NCI-H187 treated with DMSO at 0.1 percent for 48 hours (cell line): ENCODE data around the gene FGD4.
"Not testable (repeated sequence)": the region's sequence is repeated elsewhere in the genome, so short reads cannot be mapped to it uniquely, and the experiment has no call there.

Experiments
- DNase-seq: peaks from one replicate; lab custom pipeline; 2025; lab: John Stamatoyannopoulos, UW

The FGD4 gene

DNA sequence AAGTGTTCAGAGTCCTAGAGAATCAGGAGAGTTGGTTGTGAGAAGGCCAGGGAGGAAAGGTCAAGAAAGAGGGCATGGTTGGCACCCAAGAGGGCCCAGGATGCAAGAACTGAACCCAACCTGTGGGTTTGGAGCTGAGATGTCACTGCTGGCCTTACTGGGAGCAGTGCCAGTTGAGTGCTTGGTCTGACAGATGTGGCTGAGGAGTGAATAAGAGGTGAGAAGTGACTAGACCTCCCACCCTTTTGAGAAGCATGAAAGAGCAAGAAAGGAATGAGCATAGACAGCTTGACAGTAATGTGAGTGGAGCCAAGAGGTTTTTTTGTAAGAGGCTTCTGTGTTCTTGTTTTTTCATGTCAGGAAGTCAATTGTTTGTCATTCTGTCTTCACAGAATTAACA lies 95.3 kb downstream of the FGD4 start:
- DNase-seq: no peak

DNA sequence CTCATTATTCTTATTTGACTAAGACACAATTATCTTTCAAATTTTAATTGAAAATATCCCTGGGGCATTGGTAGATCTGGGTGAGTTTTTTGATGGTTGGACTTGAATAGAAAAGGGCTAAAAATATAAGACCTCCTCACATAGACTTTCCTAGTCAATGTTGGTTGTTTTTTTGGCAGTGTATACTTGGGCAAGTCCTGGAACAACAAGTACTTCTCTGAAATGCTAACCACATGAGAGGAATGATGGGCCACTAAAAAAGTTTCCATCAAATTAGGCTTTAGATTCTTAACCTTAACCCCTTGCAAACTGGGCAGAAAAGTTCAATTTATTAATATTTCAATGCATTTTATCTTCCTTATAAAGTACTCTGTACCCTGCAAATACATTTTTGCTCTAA lies 97.6 kb downstream of the FGD4 start:
- DNase-seq: no peak

DNA sequence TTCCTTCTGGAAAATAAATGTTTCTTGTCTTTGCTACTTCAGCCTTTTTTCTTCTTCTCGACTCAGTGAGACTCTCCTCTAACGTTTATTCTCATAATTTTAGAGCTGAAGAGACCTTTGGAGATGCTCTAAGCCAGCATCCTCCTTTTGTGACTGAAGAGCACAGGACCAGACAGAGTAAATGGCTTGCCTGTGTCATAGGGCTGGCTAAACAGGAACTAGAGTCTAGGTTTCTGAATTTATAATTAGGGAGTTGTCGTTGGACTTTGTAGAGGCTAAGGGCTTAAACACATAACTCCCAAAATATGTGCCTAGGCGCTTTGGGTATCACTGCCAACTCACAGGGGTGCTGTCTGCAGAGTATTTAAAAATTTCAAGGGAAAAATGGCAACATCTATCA lies 98.5 kb downstream of the FGD4 start:
- no peak for DNase-seq

GRCh38 chr12:32499048-32499447 lies 99.7 kb downstream of the FGD4 start:
- peak; percentile 40 for DNase-seq

GRCh38 chr12:32501835-32502333 lies 102.5 kb downstream of the FGD4 start:
- peak; percentile 85 for DNase-seq

DNA sequence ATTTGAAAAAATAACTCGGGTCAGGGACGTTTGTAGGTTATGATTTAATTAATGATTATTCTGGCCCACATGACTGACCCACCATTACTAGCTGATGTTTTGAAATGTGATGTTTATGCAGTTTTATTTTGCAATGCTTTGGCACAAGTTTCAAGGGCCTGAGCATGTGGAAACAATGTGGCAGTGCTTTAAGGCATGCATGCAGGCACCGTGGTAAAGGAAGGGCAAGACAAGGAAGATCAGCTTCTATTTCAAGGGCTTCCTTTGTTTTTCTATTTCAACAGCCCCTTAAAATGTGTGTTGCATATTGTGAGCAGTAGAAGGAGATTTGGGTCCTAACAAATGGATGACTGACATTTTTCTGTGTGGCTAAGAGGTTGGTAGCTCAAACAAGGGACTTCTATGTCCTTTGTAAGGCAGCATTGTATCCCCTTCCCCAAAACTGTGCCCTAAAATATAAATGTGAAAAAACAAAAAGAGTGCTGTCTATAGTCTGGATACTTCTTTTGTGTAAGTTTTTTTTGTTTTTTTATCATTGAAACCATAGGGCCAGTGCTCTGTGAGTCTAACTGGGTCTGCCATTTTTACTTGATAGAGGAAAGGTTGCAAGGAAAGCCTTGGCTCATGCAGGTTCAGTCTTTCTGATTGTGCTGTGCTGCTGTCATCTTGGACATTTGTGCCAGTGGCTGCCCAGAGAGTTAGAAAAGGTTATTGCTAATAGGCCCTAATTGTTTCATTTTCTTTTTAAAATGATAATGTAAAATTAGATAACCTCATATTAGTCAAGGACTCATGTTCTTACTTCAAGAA lies 103.5 kb downstream of the FGD4 start:
- no peak for DNase-seq

DNA sequence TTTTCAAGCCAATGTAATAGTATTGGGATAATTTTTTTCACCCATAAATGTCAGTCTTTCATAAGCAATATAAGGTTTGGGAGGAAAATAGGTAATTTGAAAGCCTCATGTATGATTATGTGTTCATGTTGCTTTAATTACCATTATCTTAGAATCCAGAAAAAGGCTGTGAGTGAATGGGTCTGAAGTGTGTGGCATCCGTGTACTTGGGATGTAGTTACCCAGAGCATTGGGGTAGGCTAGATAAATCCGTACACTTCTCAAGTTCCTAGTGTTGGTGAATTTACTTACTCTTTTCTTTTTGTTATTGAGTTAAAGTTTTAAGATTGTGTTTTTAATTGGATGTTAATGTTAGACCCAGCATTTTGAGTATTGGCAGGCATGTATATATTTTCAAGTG lies 104.4 kb downstream of the FGD4 start:
- no peak for DNase-seq

DNA sequence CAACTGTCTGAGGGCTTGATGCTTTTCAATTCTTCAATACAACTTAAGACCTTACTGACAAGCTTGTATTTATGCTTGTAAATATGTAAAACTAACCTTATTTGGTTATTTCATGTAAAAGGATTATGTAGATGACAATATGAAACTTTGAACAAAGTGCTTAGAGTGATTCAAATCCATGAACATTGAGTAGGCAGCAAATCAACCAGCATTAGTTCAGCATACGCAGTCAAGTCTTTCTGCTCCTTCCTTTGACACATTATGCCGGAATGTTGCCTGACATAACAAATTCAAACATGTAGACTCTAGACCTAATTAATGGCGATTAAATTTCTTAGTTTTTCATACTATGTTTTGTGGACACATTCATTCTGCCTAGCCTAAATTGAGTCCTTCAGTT lies 105.2 kb downstream of the FGD4 start:
- no peak for DNase-seq

DNA sequence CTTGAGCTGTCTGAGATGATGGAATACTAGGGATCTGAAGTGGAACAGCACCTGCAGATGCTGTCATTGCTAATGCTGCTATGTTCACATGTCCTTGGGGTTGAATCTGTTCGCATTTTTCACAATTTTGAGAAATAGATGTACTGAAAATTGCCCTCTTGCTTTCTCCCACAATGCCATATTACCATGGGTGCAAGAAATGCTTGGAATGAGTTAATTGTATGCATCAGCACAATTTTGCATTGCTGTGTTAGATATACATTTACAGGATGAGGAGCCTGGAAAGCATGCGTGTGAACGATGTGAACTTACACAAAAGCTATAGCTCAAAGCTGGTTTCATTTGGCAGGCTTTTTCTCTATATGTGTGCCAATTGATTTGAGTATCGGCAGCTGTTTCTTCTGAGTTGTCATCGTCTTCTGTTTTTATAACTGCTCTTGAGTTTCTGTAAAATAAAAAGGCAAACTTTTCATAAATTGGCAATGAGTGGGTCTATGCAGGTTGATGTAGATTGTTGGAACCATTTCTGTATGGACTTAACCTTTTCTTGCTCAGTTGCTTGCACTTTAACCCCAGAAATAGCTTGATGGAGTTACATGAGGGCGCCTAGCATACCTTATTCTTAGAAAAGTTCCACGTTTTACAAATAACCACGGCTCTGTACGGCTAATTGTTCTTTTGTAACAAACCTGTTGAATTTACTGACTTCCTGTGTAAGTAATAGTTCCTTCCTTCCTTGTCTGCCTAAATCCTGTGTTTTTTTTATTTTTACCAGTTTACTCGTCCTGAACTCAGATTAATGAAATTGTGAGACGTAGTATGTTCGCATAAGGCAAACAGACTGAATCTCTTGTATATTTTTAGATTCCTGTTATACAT lies 105.9 kb downstream of the FGD4 start:
- peak; percentile 40 for DNase-seq

DNA sequence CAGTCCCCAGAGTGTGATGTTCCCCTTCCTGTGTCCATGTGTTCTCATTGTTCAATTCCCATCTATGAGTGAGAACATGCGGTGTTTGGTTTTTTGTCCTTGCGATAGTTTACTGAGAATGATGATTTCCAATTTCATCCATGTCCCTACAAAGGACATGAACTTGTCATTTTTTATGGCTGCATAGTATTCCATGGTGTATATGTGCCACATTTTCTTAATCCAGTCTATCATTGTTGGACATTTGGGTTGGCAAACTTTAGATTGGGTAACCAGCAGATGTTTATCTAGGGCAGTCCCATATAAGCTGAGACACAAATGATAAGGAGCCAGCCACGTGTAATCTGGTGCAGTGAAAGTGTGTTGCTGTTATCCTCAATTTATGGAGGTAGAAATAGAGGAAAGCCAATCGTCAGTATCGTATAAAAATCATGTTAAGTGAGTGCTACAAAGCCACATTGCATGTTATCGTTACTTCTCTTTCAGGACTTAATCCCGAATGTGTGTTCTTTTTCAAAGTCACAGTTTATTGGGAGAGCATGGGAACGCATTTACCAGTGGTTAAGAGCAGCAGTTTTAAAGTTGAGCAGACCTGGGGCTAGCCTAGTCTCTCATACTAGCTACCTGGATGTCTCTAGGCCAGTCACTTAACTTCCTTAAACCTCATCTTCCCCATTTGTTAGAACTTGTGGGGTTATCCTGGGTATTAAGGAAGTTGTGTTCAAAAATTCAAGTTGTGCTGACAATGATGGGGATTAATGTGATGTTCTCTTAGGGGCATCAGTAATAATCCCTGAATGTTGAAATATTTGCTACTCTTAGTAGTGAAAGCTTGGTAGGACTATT lies 108.0 kb downstream of the FGD4 start:
- not testable (repeated sequence) for DNase-seq

DNA sequence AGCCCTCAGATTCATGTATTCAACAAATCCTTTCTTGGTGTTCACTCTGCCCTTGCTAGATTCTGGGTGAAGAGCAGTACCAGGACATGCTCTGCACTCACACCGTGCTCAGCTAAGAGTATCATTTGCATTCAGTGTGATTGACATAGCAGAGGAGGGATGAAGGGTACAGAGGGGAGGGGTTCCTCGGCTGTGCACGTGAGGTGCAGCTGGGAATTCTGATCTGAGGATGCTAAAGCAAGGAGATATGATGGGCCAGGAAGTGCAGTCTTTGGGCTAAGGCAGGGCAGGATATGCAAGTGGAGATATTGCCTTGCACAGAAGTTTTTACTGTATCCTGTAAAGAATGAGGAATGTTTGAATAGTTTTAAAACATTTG lies 108.6 kb downstream of the FGD4 start:
- no peak for DNase-seq

DNA sequence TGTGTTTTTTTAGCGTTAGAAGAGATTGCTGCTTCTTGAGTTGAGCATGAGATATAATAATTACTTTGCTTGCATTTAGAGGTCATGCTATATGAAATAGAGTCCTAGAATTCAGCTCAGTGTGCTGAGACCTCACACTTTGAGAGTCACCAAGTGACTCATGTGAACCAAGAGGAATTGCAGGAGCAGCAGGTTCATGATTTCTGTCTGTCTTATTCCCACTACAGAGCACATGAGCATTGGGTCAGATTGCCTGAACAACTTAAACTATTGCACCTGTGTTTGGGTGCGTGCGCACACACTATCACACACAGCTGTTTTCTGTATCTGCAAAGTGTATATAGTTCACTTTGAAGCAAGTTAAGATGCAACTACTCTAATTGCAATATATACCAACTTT lies 109.3 kb downstream of the FGD4 start:
- no peak for DNase-seq

- no peak for DNase-seq
Observed at GRCh38 chr12:32509328-32510091, 110.2 kb downstream of the FGD4 start.

GRCh38 chr12:32511976-32512375 lies 112.6 kb downstream of the FGD4 start:
- DNase-seq: not testable (repeated sequence)

DNA sequence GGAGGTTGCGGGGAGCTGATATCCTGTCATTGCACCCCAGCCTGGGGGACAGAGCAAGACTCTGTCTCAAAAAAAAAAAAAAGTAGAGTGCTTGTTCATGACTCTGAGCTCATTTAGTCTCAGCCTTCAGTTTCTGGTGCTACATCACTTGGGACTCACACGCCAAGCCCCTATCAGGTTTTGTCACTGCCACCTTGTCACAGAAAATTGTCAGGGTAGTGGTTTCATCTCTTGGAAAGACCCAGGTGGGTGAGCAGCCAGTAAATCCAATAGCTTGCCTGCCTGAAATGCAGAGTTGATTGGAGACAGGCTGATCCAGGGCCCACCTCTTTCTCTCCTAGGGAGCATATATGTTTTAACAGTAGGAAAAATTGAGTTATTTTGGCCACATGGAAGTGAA lies 113.0 kb downstream of the FGD4 start:
- no peak for DNase-seq

- DNase-seq: no peak
Observed at GRCh38 chr12:32512910-32513309, 113.6 kb downstream of the FGD4 start.

GRCh38 chr12:32515137-32515873 lies 115.9 kb downstream of the FGD4 start:
- DNase-seq: no peak

DNA sequence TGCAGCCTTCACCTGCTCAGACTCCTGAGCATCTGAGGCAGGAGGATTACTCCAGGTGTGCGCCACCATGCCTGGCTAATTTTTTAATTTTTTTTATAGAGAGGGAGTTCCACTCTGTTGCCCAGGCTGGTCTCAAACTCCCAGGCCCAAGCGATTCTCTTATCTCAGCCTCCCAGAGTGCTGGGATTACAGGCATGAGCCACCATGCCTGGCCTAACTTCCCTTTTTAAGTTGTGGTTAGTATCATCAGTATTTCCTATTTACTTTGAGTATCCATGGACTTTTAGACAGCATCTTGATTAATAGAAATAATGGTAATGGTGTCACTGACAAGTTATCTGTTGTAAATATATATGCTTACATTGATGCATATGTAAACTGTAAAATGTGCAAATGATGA lies 116.9 kb downstream of the FGD4 start:
- no peak for DNase-seq

DNA sequence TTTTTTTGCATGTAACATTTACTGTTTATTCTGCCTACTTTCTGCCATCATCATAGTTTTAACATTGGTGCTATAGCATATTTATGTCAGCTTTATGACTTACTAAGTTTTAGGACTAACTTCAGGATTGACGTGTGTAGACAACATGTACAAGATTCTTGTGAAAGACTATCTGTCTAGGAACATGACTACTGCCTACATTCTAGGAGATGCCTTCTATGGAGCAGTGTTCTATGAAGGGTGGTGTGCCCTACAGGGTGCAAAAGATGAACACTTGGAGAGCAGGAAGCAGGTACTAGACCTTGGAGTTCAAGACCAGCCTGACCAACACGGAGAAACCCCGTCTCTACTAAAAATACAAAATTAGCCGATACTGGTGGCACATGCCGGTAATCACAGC lies 118.6 kb downstream of the FGD4 start:
- no peak for DNase-seq

DNA sequence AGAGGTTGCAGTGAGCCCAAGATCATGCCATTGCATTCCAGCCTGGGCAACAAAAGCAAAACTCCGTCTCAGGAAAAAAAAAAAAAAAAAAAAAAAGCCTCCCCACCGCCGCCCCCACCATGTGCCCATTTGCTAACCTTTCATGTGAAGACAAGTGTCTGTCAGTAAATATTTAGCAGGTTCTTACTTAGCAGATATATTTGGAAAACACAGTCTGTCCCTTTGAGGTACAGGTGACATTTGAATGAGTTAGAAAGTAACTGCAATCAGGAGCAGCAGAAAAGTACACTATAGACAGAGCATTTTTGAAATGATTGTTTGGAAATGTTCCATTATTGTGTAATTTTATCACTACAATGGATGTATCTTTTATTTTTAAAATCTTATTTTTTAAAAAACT lies 119.7 kb downstream of the FGD4 start:
- no peak for DNase-seq
